SK-N-SH treated with all-trans-retinoic acid at 6 μM for 48 hours (cell line): ENCODE measurements around the gene BCL10.

Experiments
- CREB5 ChIP-seq: fragments of 250-450 bp; sonication (Bioruptor Pico); IDR thresholded peaks from 2 replicates; pipeline ENCODE4 v1.5.1; 2020; ENCODE audit warnings: low read depth, mild to moderate bottlenecking, moderate library complexity
- ISL1 ChIP-seq: fragments of 250-450 bp; sonication (Bioruptor Pico); IDR thresholded peaks from 2 replicates; pipeline ENCODE4 v2.1.2; 2022; ENCODE audit warnings: mild to moderate bottlenecking, moderate library complexity
- ZC3H10 ChIP-seq: fragments of 250-450 bp; sonication (Bioruptor Pico); IDR thresholded peaks from 2 replicates; pipeline ENCODE4 v1.5.1; 2021; ENCODE audit warnings: mild to moderate bottlenecking, moderate library complexity

- TF ChIP-seq ISL1 (no peak), ZC3H10 (CRISPR knock-in tag) (no peak), CREB5 (no peak)
These were observed 51.5 kb downstream of the BCL10 start for GRCh38 chr1:85224734-85225623.
